Activated T-cell treated with anti-CD3 and anti-CD28 coated beads, Interleukin-2, amount 50 U/mL, for 24 hours (primary cell): Measurements from ENCODE around the gene TNS4.
A peak's percentile ranks its signal among the peaks of the same experiment; 100 is the strongest.

ENCODE experiments used
- DNase-seq: peaks from one replicate; pipeline ENCODE4 v3.0.0-alpha.2; 2020
- H3K27ac Mint-ChIP-seq: 2 replicates; pipeline ENCODE4 v1.8.0; 2020; ENCODE audit warnings: mild to moderate bottlenecking, mixed read lengths
- H3K27me3 Mint-ChIP-seq: 2 replicates; pipeline ENCODE4 v1.8.0; 2020; ENCODE audit warnings: mixed read lengths
- H3K36me3 Mint-ChIP-seq: 2 replicates; pipeline ENCODE4 v1.8.0; 2020; ENCODE audit warnings: low read depth, mixed read lengths
- H3K4me1 Mint-ChIP-seq: 2 replicates; pipeline ENCODE4 v1.8.0; 2020; ENCODE audit warnings: low read depth, mixed read lengths
- H3K4me3 Mint-ChIP-seq: 2 replicates; pipeline ENCODE4 v1.8.0; 2020; ENCODE audit warnings: mild to moderate bottlenecking, moderate library complexity, mixed read lengths
- H3K9me3 Mint-ChIP-seq: 2 replicates; pipeline ENCODE4 v1.8.0; 2020; ENCODE audit warnings: mixed read lengths

TNS4 gene

GRCh38 chr17:40443988-40444899 is 57.2 kb downstream of the TNS4 start:
- Mint-ChIP-seq H3K4me1 (peaks cover 41% of the 10 kb centered on the region), H3K27ac (peak overlapping the region; percentile 87), H3K27me3 (peaks cover 4% of the 10 kb centered on the region), H3K9me3 (no peaks in the 10 kb centered on the region), H3K36me3 (no peaks in the 10 kb centered on the region), H3K4me3 (peak overlapping the region; percentile 63)
- DNase-seq, result peak; percentile 62

GRCh38 chr17:40443196-40443987 is 58.0 kb downstream of the TNS4 start, which contains the start of gene IGFBP4:
Gene IGFBP4 (plus strand): TSS chr17:40443450. CDS start chr17:40443736, 286 bp downstream.
- Mint-ChIP-seq H3K27ac (peak within 1 kb of the TSS; percentile 87), H3K36me3 (no peaks in the 10 kb centered on the region), H3K27me3 (peaks cover 4% of the 10 kb centered on the region), H3K4me1 (peaks cover 36% of the 10 kb centered on the region), H3K9me3 (no peaks in the 10 kb centered on the region), H3K4me3 (peak within 1 kb of the TSS; percentile 63)
- peak; percentile 82 for DNase-seq

GRCh38 chr17:40442392-40443195 is 58.8 kb downstream of the TNS4 start:
- H3K9me3 Mint-ChIP-seq, result no peaks in the 10 kb centered on the region
- peaks cover 4% of the 10 kb centered on the region for H3K27me3 Mint-ChIP-seq
- no peaks in the 10 kb centered on the region for H3K36me3 Mint-ChIP-seq
- no peak for DNase-seq
- peak overlapping the region; percentile 45 for H3K4me3 Mint-ChIP-seq
- no peak overlapping the region for H3K27ac Mint-ChIP-seq
- H3K4me1 Mint-ChIP-seq, result peaks cover 28% of the 10 kb centered on the region

- Mint-ChIP-seq H3K27ac (no peak overlapping the region), H3K36me3 (no peaks in the 10 kb centered on the region), H3K27me3 (peaks cover 4% of the 10 kb centered on the region), H3K4me3 (no peak overlapping the region), H3K9me3 (no peaks in the 10 kb centered on the region), H3K4me1 (peaks cover 18% of the 10 kb centered on the region)
- DNase-seq, result no peak
These were observed 61.3 kb downstream of the TNS4 start for GRCh38 chr17:40440166-40440565.

- no peaks in the 10 kb centered on the region for H3K36me3 Mint-ChIP-seq
- H3K27ac Mint-ChIP-seq, result no peak overlapping the region
- DNase-seq, result no peak
- H3K27me3 Mint-ChIP-seq, result no peaks in the 10 kb centered on the region
- H3K4me3 Mint-ChIP-seq, result no peak overlapping the region
- no peaks in the 10 kb centered on the region for H3K9me3 Mint-ChIP-seq
- peaks cover 13% of the 10 kb centered on the region for H3K4me1 Mint-ChIP-seq
These were observed 64.2 kb downstream of the TNS4 start for GRCh38 chr17:40437095-40437732.

GRCh38 chr17:40436636-40437035 is 64.8 kb downstream of the TNS4 start:
- H3K27me3 Mint-ChIP-seq, result no peaks in the 10 kb centered on the region
- H3K9me3 Mint-ChIP-seq, result no peaks in the 10 kb centered on the region
- H3K36me3 Mint-ChIP-seq, result no peaks in the 10 kb centered on the region
- no peak overlapping the region for H3K4me3 Mint-ChIP-seq
- DNase-seq, result no peak
- no peak overlapping the region for H3K27ac Mint-ChIP-seq
- peaks cover 13% of the 10 kb centered on the region for H3K4me1 Mint-ChIP-seq

GRCh38 chr17:40433551-40434415 is 67.6 kb downstream of the TNS4 start:
- Mint-ChIP-seq H3K27me3 (no peaks in the 10 kb centered on the region), H3K36me3 (no peaks in the 10 kb centered on the region), H3K27ac (no peak overlapping the region), H3K4me3 (no peak overlapping the region), H3K4me1 (peaks cover 13% of the 10 kb centered on the region), H3K9me3 (no peaks in the 10 kb centered on the region)
- peak; percentile 35 for DNase-seq

GRCh38 chr17:40432864-40433528 is 68.4 kb downstream of the TNS4 start:
- no peaks in the 10 kb centered on the region for H3K27me3 Mint-ChIP-seq
- no peak overlapping the region for H3K4me3 Mint-ChIP-seq
- H3K9me3 Mint-ChIP-seq, result no peaks in the 10 kb centered on the region
- no peak overlapping the region for H3K27ac Mint-ChIP-seq
- peak; percentile 20 for DNase-seq
- H3K4me1 Mint-ChIP-seq, result peaks cover 14% of the 10 kb centered on the region
- H3K36me3 Mint-ChIP-seq, result no peaks in the 10 kb centered on the region

GRCh38 chr17:40431231-40431602 is 70.2 kb downstream of the TNS4 start:
- H3K36me3 Mint-ChIP-seq, result no peaks in the 10 kb centered on the region
- no peak overlapping the region for H3K4me3 Mint-ChIP-seq
- H3K9me3 Mint-ChIP-seq, result no peaks in the 10 kb centered on the region
- DNase-seq, result peak; percentile 21
- H3K4me1 Mint-ChIP-seq, result peaks cover 32% of the 10 kb centered on the region
- H3K27ac Mint-ChIP-seq, result no peak overlapping the region
- H3K27me3 Mint-ChIP-seq, result no peaks in the 10 kb centered on the region

GRCh38 chr17:40430272-40431230 is 70.9 kb downstream of the TNS4 start:
- Mint-ChIP-seq H3K9me3 (no peaks in the 10 kb centered on the region), H3K27me3 (no peaks in the 10 kb centered on the region), H3K4me3 (no peak overlapping the region), H3K27ac (no peak overlapping the region), H3K36me3 (no peaks in the 10 kb centered on the region), H3K4me1 (peaks cover 38% of the 10 kb centered on the region)
- peak; percentile 20 for DNase-seq

- H3K36me3 Mint-ChIP-seq, result no peaks in the 10 kb centered on the region
- H3K27me3 Mint-ChIP-seq, result no peaks in the 10 kb centered on the region
- DNase-seq, result no peak
- no peaks in the 10 kb centered on the region for H3K9me3 Mint-ChIP-seq
- H3K27ac Mint-ChIP-seq, result peak overlapping the region; percentile 32
- H3K4me3 Mint-ChIP-seq, result no peak overlapping the region
- peaks cover 33% of the 10 kb centered on the region for H3K4me1 Mint-ChIP-seq
These were observed 74.4 kb downstream of the TNS4 start for GRCh38 chr17:40427002-40427491.
